ENCODE data around the gene BLOC1S6. TPM values are rescaled to one million over a fixed set of nuclear protein-coding genes. Genes with fewer than 3 reads are reported as not detected.
A peak's percentile ranks its signal among the peaks of the same experiment; 100 is the strongest.

The BLOC1S6 gene
- 55.1 and 55.2 TPM in 2 replicates for total RNA-seq

DNA sequence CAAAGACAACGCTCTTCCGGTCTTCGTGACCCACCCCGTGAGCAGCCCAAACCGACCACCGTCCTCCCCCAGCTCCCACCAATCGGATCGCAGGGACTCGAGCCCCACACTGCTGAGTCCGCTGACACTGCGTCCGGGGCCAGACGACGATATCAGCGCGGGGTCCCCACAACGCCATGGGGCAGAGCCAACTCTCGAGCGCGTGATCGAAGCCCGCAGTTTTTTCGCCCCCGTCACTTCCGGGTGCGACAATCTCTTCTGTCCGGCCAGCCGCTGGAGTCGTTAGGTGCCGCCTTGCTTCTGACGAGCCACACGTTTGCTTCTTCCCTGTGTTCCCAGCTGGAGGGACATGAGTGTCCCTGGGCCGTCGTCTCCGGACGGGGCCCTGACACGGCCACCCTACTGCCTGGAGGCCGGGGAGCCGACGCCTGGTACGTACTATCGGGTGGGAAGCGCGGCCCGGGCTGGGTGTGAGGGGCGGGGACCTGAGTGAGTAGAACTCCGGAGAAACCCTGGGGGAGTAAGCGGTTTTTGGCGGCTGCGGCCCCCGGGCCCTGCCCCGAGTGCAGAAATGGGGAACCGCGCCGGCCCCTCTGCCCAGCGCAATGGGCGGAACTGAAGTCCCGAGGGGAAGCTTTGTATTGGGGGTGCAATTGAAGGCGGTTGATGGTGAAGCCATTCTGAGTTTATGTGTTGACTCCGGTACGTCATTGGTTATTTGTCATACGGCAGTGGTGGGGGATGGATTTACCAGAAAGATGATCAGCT lies at the start of gene BLOC1S6:
TSS of gene BLOC1S6 (plus strand) at position 285 of the 768 bp plus-strand sequence. CDS start at position 350, 65 bp downstream.
- DNase-seq (ENCODE audit: low read depth in 2 of 2), result peak; percentile 93 to 95

DNA sequence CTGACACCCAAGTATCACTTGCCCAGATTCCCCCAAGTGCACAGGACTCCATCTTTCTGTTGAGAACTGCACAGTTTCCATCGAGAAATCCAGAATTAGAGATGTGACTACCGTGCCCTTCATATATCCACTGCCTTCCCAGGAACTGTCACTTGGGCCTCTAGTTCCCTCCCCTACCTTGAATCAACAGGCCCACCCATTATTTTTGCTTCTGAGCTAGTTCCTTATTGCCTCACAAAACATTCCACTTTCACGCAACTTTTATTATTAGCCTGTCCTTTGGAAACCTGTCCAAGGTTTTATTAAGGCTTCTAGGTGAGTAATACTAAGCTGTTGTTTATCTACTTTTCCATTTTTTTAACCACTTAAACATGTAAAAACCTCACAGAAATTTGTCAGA lies 47.5 kb upstream of the BLOC1S6 start:
- no peak for DNase-seq (ENCODE audit: low read depth in 2 of 2)

GRCh38 chr15:45540531-45540930 lies 46.6 kb upstream of the BLOC1S6 start:
- DNase-seq (ENCODE audit: low read depth in 2 of 2), result no peak

DNA sequence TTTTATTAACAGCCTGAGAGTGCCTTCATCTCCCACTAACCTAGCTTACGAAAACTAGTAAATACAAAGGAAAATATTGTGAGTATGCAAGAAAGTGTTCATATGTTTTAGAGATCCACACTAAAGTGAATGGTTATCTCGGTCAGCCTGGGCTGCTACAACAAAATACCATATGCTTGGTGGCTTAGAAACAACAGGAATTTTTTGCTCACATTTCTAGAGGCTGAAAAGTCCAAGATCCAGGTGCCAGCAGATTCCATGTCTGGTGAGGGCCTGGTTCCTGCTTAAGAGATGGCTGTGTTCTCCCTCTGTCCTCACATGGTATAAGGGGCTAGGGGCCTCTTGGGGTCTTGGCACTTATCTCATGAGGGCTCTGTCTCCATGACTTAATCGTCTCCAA lies 44.1 kb upstream of the BLOC1S6 start:
- no peak for DNase-seq (ENCODE audit: low read depth in 2 of 2)

DNA sequence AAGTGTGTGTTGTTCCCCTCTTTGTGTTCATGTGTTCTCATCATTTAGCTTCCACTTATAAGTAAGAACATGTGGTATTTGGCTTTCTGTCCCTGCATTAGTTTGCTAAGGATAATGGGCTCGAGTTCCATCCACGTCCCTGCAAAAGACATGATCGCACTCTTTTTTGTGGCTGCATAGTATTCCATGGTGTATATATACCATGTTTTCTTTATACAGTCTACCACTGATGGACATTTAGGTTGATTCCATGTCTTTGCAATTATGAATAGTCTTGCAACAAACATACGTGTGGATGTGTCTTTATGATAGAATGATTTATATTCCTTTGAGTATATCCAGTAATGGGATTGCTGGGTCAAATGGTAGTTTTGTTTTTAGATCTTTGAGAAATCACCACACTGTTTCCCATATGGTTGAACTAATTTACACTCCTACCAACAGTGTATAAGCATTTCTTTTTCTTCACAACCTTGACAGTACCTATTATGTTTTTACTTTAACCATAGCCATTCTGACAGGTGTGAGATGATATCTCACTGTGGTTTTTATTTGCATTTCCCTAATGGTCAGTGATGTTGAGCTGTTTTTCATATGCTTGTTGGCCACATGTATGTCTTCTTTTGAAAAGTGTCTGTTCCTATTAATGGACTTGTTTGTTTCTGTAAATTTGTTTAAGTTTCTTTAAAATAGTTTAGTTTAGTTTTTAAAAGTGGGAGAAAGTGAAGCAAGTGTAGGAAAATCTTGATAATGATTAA lies 42.7 kb upstream of the BLOC1S6 start:
- no peak for DNase-seq (ENCODE audit: low read depth in 2 of 2)

DNA sequence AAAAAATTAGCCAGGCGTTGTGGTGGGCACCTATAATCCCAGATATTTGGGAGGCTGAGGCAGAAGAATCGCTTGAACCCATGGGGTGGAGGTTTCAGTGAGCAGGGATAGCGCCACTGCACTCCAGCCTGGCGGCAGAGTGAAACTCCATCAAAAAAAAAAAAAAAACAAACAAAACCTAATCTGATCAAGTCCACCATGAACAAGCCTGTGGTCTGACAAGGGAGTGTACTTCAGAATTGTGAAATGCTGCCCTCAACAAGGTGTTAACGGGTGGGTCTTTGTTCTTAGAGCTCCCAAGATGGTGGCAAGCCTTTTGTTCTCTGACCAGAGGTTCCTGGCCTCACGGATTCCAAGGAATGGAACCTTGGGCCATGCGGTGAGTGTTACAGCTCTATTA lies 40.4 kb upstream of the BLOC1S6 start:
- DNase-seq (ENCODE audit: low read depth in 2 of 2), result no peak

- DNase-seq (ENCODE audit: low read depth in 2 of 2), result no peak
Measured at GRCh38 chr15:45548753-45549520, 38.2 kb upstream of the BLOC1S6 start.

DNA sequence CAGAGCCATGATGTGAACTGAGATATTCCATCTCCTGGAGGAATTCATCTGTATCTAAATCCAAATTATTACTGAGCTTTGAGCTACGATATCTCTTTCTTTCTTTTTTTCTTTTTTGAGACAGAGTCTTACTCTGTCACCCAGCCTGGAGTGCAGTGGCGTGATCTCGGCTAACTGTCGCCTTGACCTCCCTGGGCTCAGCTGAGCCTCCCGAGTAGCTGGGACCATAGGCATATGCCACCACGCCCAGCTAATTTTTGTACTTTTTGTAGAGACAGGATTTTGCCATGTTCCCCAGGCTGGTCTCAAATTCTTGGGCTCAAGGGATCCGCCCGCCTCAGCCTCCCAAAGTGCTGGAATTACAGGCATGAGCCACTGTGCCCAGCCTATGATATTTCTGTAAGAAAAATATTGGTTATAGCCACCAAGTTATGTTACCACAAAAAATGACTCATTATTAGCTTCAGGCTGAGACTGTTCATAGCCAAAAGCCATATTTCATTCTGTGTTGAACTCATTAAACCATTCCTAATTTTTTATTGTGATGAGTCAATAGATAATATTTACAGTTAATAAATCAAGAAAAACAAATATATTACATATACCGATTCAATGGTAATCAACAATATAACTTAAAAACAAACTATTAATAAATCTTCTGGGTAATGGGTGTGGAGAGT lies 37.5 kb upstream of the BLOC1S6 start:
- DNase-seq (ENCODE audit: low read depth in 2 of 2), result no peak

DNA sequence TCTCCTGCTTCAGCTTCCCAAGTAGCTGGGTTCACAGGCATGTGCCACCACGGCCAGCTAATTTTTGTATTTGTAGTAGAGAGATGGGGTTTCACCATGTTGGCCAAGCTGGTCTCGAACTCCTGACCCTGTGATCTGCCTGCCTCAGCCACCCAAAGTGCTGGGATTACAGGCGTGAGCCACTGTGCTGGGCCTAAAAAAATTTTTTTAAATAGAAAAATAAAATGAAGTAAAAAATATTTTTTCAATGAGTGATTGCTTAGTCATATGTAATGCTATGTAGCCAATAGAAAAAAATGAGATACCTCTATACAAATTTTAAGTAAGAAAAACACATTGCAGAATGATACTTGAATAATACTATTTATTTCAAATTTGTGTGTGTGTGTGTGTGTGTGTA lies 36.7 kb upstream of the BLOC1S6 start:
- no peak for DNase-seq (ENCODE audit: low read depth in 2 of 2)

DNA sequence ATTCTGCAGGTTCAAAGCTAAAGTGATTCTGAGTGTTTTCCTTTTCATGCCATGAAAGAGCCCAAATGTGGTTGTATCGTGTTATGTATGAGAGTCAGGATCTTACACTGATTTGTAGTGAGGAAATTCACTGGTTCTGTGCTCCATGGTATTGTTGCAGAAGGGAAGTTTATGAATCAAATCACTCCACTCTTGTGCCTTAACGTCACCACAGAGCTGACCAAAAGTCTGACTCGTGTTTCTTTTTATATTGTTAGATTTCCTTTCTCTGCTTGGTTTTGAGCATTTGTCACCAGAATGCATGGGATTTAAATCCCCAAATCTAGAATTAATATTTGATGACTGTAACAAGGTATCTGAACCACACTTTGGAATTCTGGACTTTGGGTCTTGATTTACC lies 35.5 kb upstream of the BLOC1S6 start:
- no peak for DNase-seq (ENCODE audit: low read depth in 2 of 2)

DNA sequence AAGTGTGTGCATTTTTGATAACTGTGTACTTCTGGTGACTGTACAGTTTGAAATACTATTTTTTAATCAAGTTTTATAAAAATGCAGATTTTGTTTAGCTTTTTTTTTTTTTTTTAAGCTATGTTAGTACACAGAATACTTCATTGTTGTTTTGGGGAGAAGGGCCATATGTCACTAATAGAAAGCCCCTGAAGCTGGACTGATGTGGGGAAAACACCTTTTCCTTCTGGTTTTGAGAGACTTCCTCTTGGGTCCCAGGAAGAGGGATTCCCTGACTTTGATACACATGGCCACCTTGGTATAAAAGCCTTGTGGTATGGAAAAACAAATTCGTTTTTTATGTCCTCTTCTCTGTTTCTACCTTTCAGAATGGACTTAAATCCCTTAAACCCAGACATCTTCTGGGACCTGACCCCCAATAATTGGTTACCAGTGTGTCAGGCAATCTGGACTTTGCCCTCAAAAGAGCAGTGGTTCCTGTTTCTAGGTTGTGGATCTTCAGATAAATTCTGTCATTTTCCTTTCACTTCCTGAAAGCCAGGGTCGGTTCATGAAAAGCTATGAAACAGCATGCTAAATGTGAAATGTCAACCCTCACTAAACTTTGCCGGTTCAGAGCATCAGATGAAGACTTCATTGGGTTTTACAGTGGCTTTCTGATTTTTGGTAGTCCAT lies 31.1 kb upstream of the BLOC1S6 start:
- DNase-seq (ENCODE audit: low read depth in 2 of 2), result no peak

DNA sequence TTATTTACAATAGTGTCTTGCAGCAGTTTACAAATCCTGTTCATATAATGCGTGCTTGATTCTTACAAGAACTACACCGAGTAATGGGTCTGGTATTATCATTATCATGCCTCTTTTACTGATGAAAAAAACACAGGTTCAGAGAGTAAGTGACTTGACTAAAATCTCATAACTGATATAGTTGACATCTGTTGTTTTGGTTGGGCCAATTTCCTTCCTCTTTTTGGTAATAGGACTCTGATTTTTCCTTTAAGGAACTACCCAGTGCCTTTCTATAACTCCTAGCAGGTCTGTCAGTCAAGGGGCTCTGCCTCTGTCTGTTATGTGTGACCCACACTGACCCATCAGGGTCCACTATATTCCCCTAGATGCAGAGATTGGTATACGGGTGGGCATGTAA lies 14.6 kb upstream of the BLOC1S6 start:
- no peak for DNase-seq (ENCODE audit: low read depth in 2 of 2)

- DNase-seq (ENCODE audit: low read depth in 2 of 2), result peak; percentile 9 to 11
Measured at GRCh38 chr15:45573961-45574629, 13.1 kb upstream of the BLOC1S6 start.

GRCh38 chr15:45581919-45582318 lies 5.3 kb upstream of the BLOC1S6 start:
- DNase-seq (ENCODE audit: low read depth in 2 of 2), result no peak

- peak in 1 of 2 donors; percentile 8 for DNase-seq (ENCODE audit: low read depth in 2 of 2)
Measured at GRCh38 chr15:45583731-45584639, 3.2 kb upstream of the BLOC1S6 start.

DNA sequence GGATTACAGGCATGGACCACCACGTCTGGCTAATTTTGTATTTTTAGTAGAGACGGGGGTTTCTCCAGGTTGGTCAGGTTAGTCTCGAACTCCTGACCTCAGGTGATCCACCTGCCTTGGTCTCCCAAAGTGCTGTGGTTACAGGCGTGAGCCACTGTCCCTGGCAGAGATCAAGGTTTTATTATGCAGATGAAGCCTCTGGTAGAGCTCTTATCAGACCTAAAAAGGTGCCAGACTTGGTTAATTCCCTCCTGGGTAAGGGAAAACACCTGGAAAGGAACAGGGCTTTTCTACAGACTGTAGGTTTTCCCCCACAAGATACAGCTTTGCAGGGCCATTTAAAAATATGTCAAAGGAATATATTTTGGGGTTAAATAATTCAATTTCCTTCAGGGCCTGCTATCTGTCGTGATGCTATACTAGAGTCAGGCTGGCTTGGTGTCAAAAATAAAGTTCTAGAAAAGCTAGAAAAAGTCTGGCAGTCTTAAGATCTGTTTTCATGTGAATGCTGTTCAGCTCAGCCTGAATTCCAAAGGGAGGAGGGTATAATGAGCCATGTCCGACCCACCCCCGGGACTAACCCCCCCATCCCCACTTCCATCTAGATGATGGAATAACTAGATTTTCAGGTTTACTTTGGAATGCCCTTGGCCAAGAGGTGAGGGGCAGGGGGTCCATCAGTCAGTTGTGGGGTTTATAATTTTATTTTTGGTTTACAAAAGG lies 1.9 kb upstream of the BLOC1S6 start:
- no peak for DNase-seq (ENCODE audit: low read depth in 2 of 2)

GRCh38 chr15:45586125-45586524 lies 1.1 kb upstream of the BLOC1S6 start:
- no peak for DNase-seq (ENCODE audit: low read depth in 2 of 2)

DNA sequence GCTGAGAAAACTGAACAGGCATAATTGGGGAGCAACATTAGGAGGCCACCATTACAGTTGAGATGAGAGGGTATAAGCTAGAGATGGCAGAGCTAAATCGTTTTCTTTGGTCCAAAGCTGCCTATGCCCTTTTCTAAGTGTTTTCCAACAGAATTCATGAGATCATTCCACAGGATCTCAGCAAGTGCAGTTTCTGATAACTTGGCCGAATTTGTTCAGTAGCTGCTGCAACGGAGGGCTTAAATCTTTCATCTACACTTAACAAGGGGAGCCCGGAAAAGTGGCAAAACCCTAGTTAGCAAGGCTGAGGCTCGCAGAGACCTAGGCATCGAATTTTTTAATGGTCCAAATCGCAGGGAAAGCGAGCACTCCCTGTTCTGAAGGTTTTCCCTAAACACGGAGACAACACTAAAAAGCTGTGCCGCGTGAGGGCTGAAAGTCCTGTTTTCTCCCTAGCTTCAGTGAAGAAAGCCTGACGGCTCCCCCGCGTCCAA lies 531 bp upstream of the BLOC1S6 start:
- DNase-seq (ENCODE audit: low read depth in 2 of 2), result no peak

DNA sequence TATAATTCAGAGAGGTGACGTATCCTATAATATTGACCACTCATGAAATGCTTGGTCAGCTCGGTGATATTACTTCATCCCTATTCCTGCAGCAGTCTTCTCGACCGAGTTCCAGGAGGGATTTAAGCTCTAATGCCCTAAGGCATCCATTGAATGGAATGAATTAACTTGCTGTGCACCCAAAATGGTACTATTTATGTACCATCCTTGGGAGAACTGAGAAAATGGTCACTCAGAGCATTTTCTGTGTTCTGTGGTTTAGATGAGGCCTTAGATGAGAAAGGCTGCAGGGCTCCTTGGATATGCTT lies 638 bp downstream of the BLOC1S6 start:
- no peak for DNase-seq (ENCODE audit: low read depth in 2 of 2)
